OCI-LY1 (cell line): ENCODE measurements around the gene DBI.
A peak's percentile ranks its signal among the peaks of the same experiment; 100 is the strongest.

Source experiments
- H2AFZ ChIP-seq: fragments of 200-600 bp; sonication (generic), shearing (Covaris generic); 2 replicates; pipeline ENCODE4 v1.6.0; 2014; ENCODE audit warnings: antibody characterized with exemption, mild to moderate bottlenecking, low read length
- H3F3A ChIP-seq: fragments of 200-600 bp; sonication (generic), shearing (Covaris generic); 2 replicates; pipeline ENCODE4 v1.6.0; 2014; ENCODE audit warnings: mild to moderate bottlenecking, antibody characterized with exemption, low read length, moderate library complexity; ENCODE audit not compliant: insufficient read depth
- H3K27ac ChIP-seq: fragments of 200-600 bp; sonication (generic); 2 replicates; pipeline ENCODE4 v1.5.1; 2014; ENCODE audit warnings: low read length, mixed run types, mild to moderate bottlenecking, low read depth; ENCODE audit not compliant: poor library complexity, severe bottlenecking
- H3K27me3 ChIP-seq: fragments of 200-600 bp; sonication (generic); 2 replicates; pipeline ENCODE4 v1.6.0; 2014; ENCODE audit warnings: antibody characterized with exemption, mild to moderate bottlenecking, low read length, moderate library complexity; ENCODE audit not compliant: insufficient read depth
- H3K36me3 ChIP-seq: fragments of 200-600 bp; sonication (generic); 2 replicates; pipeline ENCODE4 v1.6.1; 2014; ENCODE audit warnings: mild to moderate bottlenecking, antibody characterized with exemption, low read length, moderate library complexity, mixed read lengths; ENCODE audit not compliant: insufficient read depth
- H3K4me1 ChIP-seq: fragments of 200-600 bp; sonication (generic); 2 replicates; pipeline ENCODE4 v1.5.1; 2014; ENCODE audit warnings: mild to moderate bottlenecking, low read length, moderate library complexity; ENCODE audit not compliant: insufficient read depth, severe bottlenecking
- H3K4me2 ChIP-seq: fragments of 200-600 bp; sonication (generic), shearing (Covaris generic); 2 replicates; pipeline ENCODE4 v1.6.1; 2014; ENCODE audit warnings: low read length
- H3K4me3 ChIP-seq: fragments of 200-600 bp; sonication (generic); 2 replicates; pipeline ENCODE4 v1.5.1; 2014; ENCODE audit warnings: low read length, low read depth, mild to moderate bottlenecking, mixed read lengths; ENCODE audit not compliant: poor library complexity, severe bottlenecking
- H3K79me2 ChIP-seq: fragments of 200-600 bp; shearing (Covaris generic); 2 replicates; pipeline ENCODE4 v1.6.1; 2016; ENCODE audit warnings: mixed run types, low read length, mixed read lengths; ENCODE audit not compliant: insufficient read depth
- H3K9ac ChIP-seq: fragments of 200-600 bp; sonication (generic), shearing (Covaris generic); 2 replicates; pipeline ENCODE4 v1.6.1; 2014; ENCODE audit warnings: mild to moderate bottlenecking, low read length, mixed read lengths
- H3K9me2 ChIP-seq: fragments of 200-600 bp; sonication (generic), shearing (Covaris generic); 2 replicates; pipeline ENCODE4 v1.6.1; 2014; ENCODE audit warnings: low read depth, mild to moderate bottlenecking, low read length, mixed read lengths
- H3K9me3 ChIP-seq: fragments of 200-600 bp; shearing (Covaris generic); 2 replicates; pipeline ENCODE4 v1.6.1; 2014; ENCODE audit warnings: low read length, mixed read lengths
- H4K20me1 ChIP-seq: fragments of 200-600 bp; sonication (generic), shearing (Covaris generic); 2 replicates; pipeline ENCODE4 v1.6.0; 2016; ENCODE audit warnings: mild to moderate bottlenecking, low read length; ENCODE audit not compliant: insufficient read depth
- CTCF ChIP-seq: fragments of 200-600 bp; sonication (generic), shearing (Covaris generic); IDR thresholded peaks from 2 replicates; pipeline ENCODE4 v1.5.1; 2017; ENCODE audit warnings: mild to moderate bottlenecking, antibody characterized with exemption, low read length, moderate library complexity, mixed read lengths
- EZH2 ChIP-seq: fragments of 200-600 bp; sonication (generic), shearing (Covaris generic); IDR thresholded peaks from 2 replicates; pipeline ENCODE4 v1.8.0; 2017; ENCODE audit warnings: borderline replicate concordance, mixed run types, mild to moderate bottlenecking, antibody characterized with exemption, low read length, moderate library complexity, mixed read lengths

The DBI gene

GRCh38 chr2:119338826-119339561 lies 27.8 kb upstream of the DBI start:
- H3K4me3 ChIP-seq, result no peak overlapping the region
- no peaks in the 10 kb centered on the region for H4K20me1 ChIP-seq
- H3K9me2 ChIP-seq, result no peaks in the 10 kb centered on the region
- H3K9ac ChIP-seq, result no peak overlapping the region
- no peaks in the 10 kb centered on the region for H3F3A ChIP-seq
- no peaks in the 10 kb centered on the region for H3K27me3 ChIP-seq
- no peaks in the 10 kb centered on the region for H3K79me2 ChIP-seq
- peaks cover 9% of the 10 kb centered on the region for H3K4me1 ChIP-seq
- H3K36me3 ChIP-seq, result no peaks in the 10 kb centered on the region
- no peak overlapping the region for H2AFZ ChIP-seq
- TF ChIP-seq EZH2 (no peak), CTCF (no peak)
- peak overlapping the region; percentile 27; the same call in 1 of the 2 replicates for H3K4me2 ChIP-seq
- H3K9me3 ChIP-seq, result no peaks in the 10 kb centered on the region
- no peak overlapping the region for H3K27ac ChIP-seq

DNA sequence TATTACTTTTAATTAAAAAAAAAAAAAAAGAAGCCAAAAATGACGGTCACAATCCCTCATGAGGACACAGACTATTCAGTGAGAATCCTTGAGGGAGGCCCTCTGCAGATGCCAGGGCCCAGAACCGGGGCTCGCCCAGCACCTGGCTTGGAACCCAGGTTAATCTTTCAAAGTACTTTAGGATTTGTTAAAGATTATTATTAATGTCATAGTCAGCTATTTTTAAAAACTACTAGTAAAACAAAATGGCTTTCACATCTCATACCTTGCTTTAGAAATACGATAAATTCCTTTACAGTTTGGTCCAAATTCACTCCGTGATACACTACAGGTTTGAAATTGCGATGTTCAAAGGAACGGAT lies 27.2 kb upstream of the DBI start:
- no peak overlapping the region for H3K27ac ChIP-seq
- TF ChIP-seq CTCF, result no peak
- no peak for TF ChIP-seq EZH2
- H3K36me3 ChIP-seq, result no peaks in the 10 kb centered on the region
- no peaks in the 10 kb centered on the region for H3K9me2 ChIP-seq
- no peak overlapping the region for H2AFZ ChIP-seq
- H3K27me3 ChIP-seq, result no peaks in the 10 kb centered on the region
- H3K4me2 ChIP-seq, result peak overlapping the region; percentile 27; the same call in 1 of the 2 replicates
- peaks cover 9% of the 10 kb centered on the region for H3K4me1 ChIP-seq
- H3K79me2 ChIP-seq, result no peaks in the 10 kb centered on the region
- no peaks in the 10 kb centered on the region for H3K9me3 ChIP-seq
- H3K4me3 ChIP-seq, result no peak overlapping the region
- no peaks in the 10 kb centered on the region for H4K20me1 ChIP-seq
- H3K9ac ChIP-seq, result no peak overlapping the region
- no peaks in the 10 kb centered on the region for H3F3A ChIP-seq

DNA sequence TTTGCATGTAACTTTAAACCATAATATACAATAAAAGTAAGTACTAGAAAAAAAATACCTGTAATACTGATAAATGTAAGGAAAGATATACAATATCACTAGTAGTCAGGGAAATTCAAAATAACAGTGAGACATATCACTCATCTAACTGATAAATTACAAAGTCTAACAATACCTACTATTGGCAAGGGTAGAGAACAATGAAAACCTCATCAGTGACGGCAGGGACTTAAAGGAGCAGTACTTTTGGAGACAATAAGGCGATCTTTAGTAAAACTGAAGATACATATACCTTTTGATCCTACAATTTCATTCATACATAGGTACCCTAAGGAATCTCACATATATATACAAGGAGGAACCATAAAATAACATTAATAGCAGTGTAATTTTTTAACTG lies 25.1 kb upstream of the DBI start:
- no peak for TF ChIP-seq EZH2
- no peak for TF ChIP-seq CTCF
- Histone ChIP-seq H3K27me3 (no peaks in the 10 kb centered on the region), H3K4me2 (no peak overlapping the region), H3K9ac (no peak overlapping the region), H3K4me3 (no peak overlapping the region), H3K36me3 (no peaks in the 10 kb centered on the region), H3K4me1 (peaks cover 9% of the 10 kb centered on the region), H3K9me2 (no peaks in the 10 kb centered on the region), H2AFZ (no peak overlapping the region), H3K79me2 (no peaks in the 10 kb centered on the region), H3K9me3 (no peaks in the 10 kb centered on the region), H4K20me1 (no peaks in the 10 kb centered on the region), H3K27ac (no peak overlapping the region), H3F3A (no peaks in the 10 kb centered on the region)
